Upper lobe of left lung (tissue), 4 donors: ENCODE data around the gene MICA.
"Not testable (repeated sequence)": the region's sequence is repeated elsewhere in the genome, so short reads cannot be mapped to it uniquely, and the experiment has no call there.

Experiments
- POLR2AphosphoS5 ChIP-seq, 2 donors: sonication (generic); formaldehyde crosslinking; IDR thresholded peaks; one replicate each; pipeline ENCODE4 v1.5.1; 2017; ENCODE audit warnings: antibody characterized with exemption in 2 of 2
- TF ChIP-seq, protein P1 (sequence below), 6 experiments: fragments of 450-650 bp in 4 of 6; fragments of 200-600 bp in 2 of 6; sonication (generic) in 2 of 6; IDR thresholded peaks; one replicate each; pipeline ENCODE4 v1.5.1; 2016 to 2019; ENCODE audit warnings: antibody characterized with exemption in 6 of 6

DNA sequence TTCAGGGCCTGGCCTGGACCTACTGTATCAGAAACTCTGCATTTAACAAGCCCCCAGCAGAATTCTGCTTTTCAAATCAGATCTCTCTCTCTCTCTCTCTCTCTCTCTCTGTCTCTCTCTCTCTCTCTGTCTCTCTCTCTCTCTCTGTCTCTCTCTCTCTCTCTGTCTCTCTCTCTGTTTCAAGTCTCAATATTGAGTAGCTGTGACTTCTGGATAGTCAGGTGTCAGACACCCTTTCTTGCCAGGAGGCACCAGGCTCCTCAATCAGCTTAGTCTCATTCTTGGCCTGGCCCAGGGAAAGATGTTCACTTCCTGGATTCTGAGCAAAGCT lies 13.6 kb upstream of the MICA start:
- not testable (repeated sequence) for TF ChIP-seq POLR2AphosphoS5 (IDR thresholded peaks at IDR 0.05)
- TF ChIP-seq, protein P1, sequence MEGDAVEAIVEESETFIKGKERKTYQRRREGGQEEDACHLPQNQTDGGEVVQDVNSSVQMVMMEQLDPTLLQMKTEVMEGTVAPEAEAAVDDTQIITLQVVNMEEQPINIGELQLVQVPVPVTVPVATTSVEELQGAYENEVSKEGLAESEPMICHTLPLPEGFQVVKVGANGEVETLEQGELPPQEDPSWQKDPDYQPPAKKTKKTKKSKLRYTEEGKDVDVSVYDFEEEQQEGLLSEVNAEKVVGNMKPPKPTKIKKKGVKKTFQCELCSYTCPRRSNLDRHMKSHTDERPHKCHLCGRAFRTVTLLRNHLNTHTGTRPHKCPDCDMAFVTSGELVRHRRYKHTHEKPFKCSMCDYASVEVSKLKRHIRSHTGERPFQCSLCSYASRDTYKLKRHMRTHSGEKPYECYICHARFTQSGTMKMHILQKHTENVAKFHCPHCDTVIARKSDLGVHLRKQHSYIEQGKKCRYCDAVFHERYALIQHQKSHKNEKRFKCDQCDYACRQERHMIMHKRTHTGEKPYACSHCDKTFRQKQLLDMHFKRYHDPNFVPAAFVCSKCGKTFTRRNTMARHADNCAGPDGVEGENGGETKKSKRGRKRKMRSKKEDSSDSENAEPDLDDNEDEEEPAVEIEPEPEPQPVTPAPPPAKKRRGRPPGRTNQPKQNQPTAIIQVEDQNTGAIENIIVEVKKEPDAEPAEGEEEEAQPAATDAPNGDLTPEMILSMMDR (IDR thresholded peaks at IDR 0.05), result not testable (repeated sequence)
